ENCODE measurements around the gene SPTY2D1. TPM values are rescaled to one million over a fixed set of nuclear protein-coding genes. Genes with fewer than 3 reads are reported as not detected.

SPTY2D1 gene
- total and polyA plus RNA-seq, 2 donors = 6.5 to 10.2 TPM

- no peak for DNase-seq (ENCODE audit: low read depth in 6 of 9, low spot score in 9 of 9)
- 65% methylated on average over 2 of the region's 2 CpGs for WGBS
- Histone ChIP-seq H3K9me3 (ENCODE audit: control insufficient read depth in 2 of 2, insufficient read depth in 1 of 2, low read length in 1 of 2) (no peaks in the 10 kb centered on the region), H3K27me3 (ENCODE audit: control insufficient read depth in 2 of 2, insufficient read depth in 1 of 2, low read length in 1 of 2) (no peaks in the 10 kb centered on the region), H3K27ac (ENCODE audit: low read depth in 1 of 2, low read length in 1 of 2) (no peak overlapping the region), H3K4me1 (ENCODE audit: control insufficient read depth in 2 of 2, insufficient read depth in 2 of 2, low read length in 2 of 2) (peaks cover 5 to 10% of the 10 kb centered on the region in 2 donors), H3K4me3 (ENCODE audit: low read length in 2 of 2) (peak overlapping the region in 1 of 2 donors; percentile 67), H3K36me3 (ENCODE audit: control insufficient read depth in 2 of 2, insufficient read depth in 2 of 2, low read length in 1 of 2) (no peaks in the 10 kb centered on the region)
These were observed 1.3 kb downstream of the SPTY2D1 start for GRCh38 chr11:18632841-18633240.

- no peak overlapping the region for H3K4me3 ChIP-seq (ENCODE audit: low read length in 2 of 2)
- no peak overlapping the region for H3K27ac ChIP-seq (ENCODE audit: low read depth in 1 of 2, low read length in 1 of 2)
- 92% methylated on average over 1 of the region's 1 CpG for WGBS
- no peaks in the 10 kb centered on the region for H3K27me3 ChIP-seq (ENCODE audit: control insufficient read depth in 2 of 2, insufficient read depth in 1 of 2, low read length in 1 of 2)
- peaks cover 0 to 3% of the 10 kb centered on the region in 2 donors for H3K9me3 ChIP-seq (ENCODE audit: control insufficient read depth in 2 of 2, insufficient read depth in 1 of 2, low read length in 1 of 2)
- H3K4me1 ChIP-seq (ENCODE audit: control insufficient read depth in 2 of 2, insufficient read depth in 2 of 2, low read length in 2 of 2) = no peaks in the 10 kb centered on the region
- DNase-seq (ENCODE audit: low read depth in 6 of 9, low spot score in 9 of 9) = no peak
- no peaks in the 10 kb centered on the region for H3K36me3 ChIP-seq (ENCODE audit: control insufficient read depth in 2 of 2, insufficient read depth in 2 of 2, low read length in 1 of 2)
These were observed 10.0 kb downstream of the SPTY2D1 start for GRCh38 chr11:18624161-18624560.

- Histone ChIP-seq H3K27ac (ENCODE audit: low read depth in 1 of 2, low read length in 1 of 2) (no peak overlapping the region), H3K9me3 (ENCODE audit: control insufficient read depth in 2 of 2, insufficient read depth in 1 of 2, low read length in 1 of 2) (peaks cover 0 to 3% of the 10 kb centered on the region in 2 donors), H3K4me1 (ENCODE audit: control insufficient read depth in 2 of 2, insufficient read depth in 2 of 2, low read length in 2 of 2) (no peaks in the 10 kb centered on the region), H3K27me3 (ENCODE audit: control insufficient read depth in 2 of 2, insufficient read depth in 1 of 2, low read length in 1 of 2) (no peaks in the 10 kb centered on the region), H3K4me3 (ENCODE audit: low read length in 2 of 2) (no peak overlapping the region), H3K36me3 (ENCODE audit: control insufficient read depth in 2 of 2, insufficient read depth in 2 of 2, low read length in 1 of 2) (no peaks in the 10 kb centered on the region)
- DNase-seq (ENCODE audit: low read depth in 6 of 9, low spot score in 9 of 9) = no peak
- WGBS = 99% methylated on average over 2 of the region's 2 CpGs
These were observed 10.4 kb downstream of the SPTY2D1 start for GRCh38 chr11:18623707-18624106.

GRCh38 chr11:18618342-18619025, 15.7 kb downstream of the SPTY2D1 start:
- WGBS = 45% methylated on average over 5 of the region's 5 CpGs
- Histone ChIP-seq H3K4me3 (ENCODE audit: low read length in 2 of 2) (no peak overlapping the region), H3K9me3 (ENCODE audit: control insufficient read depth in 2 of 2, insufficient read depth in 1 of 2, low read length in 1 of 2) (peaks cover 0 to under 1% of the 10 kb centered on the region in 2 donors), H3K27me3 (ENCODE audit: control insufficient read depth in 2 of 2, insufficient read depth in 1 of 2, low read length in 1 of 2) (no peaks in the 10 kb centered on the region), H3K27ac (ENCODE audit: low read depth in 1 of 2, low read length in 1 of 2) (no peak overlapping the region), H3K36me3 (ENCODE audit: control insufficient read depth in 2 of 2, insufficient read depth in 2 of 2, low read length in 1 of 2) (peaks cover 19 to 20% of the 10 kb centered on the region in 2 donors), H3K4me1 (ENCODE audit: control insufficient read depth in 2 of 2, insufficient read depth in 2 of 2, low read length in 2 of 2) (peaks cover 3 to 5% of the 10 kb centered on the region in 2 donors)
- no peak for DNase-seq (ENCODE audit: low read depth in 6 of 9, low spot score in 9 of 9)

GRCh38 chr11:18617688-18618341, 16.3 kb downstream of the SPTY2D1 start:
- peaks cover 3 to 5% of the 10 kb centered on the region in 2 donors for H3K4me1 ChIP-seq (ENCODE audit: control insufficient read depth in 2 of 2, insufficient read depth in 2 of 2, low read length in 2 of 2)
- H3K9me3 ChIP-seq (ENCODE audit: control insufficient read depth in 2 of 2, insufficient read depth in 1 of 2, low read length in 1 of 2) = no peaks in the 10 kb centered on the region
- no peak overlapping the region for H3K4me3 ChIP-seq (ENCODE audit: low read length in 2 of 2)
- no peaks in the 10 kb centered on the region for H3K27me3 ChIP-seq (ENCODE audit: control insufficient read depth in 2 of 2, insufficient read depth in 1 of 2, low read length in 1 of 2)
- DNase-seq (ENCODE audit: low read depth in 6 of 9, low spot score in 9 of 9) = peak in 8 of 9 donors; percentile 7 to 81 (median 42)
- no peak overlapping the region for H3K27ac ChIP-seq (ENCODE audit: low read depth in 1 of 2, low read length in 1 of 2)
- H3K36me3 ChIP-seq (ENCODE audit: control insufficient read depth in 2 of 2, insufficient read depth in 2 of 2, low read length in 1 of 2) = peaks cover 19 to 20% of the 10 kb centered on the region in 2 donors
- 58% methylated on average over 10 of the region's 10 CpGs for WGBS

GRCh38 chr11:18615628-18616392, 18.3 kb downstream of the SPTY2D1 start:
- Histone ChIP-seq H3K36me3 (ENCODE audit: control insufficient read depth in 2 of 2, insufficient read depth in 2 of 2, low read length in 1 of 2) (peaks cover 27 to 28% of the 10 kb centered on the region in 2 donors), H3K27me3 (ENCODE audit: control insufficient read depth in 2 of 2, insufficient read depth in 1 of 2, low read length in 1 of 2) (no peaks in the 10 kb centered on the region), H3K4me1 (ENCODE audit: control insufficient read depth in 2 of 2, insufficient read depth in 2 of 2, low read length in 2 of 2) (peaks cover 3 to 5% of the 10 kb centered on the region in 2 donors), H3K9me3 (ENCODE audit: control insufficient read depth in 2 of 2, insufficient read depth in 1 of 2, low read length in 1 of 2) (no peaks in the 10 kb centered on the region), H3K27ac (ENCODE audit: low read depth in 1 of 2, low read length in 1 of 2) (no peak overlapping the region), H3K4me3 (ENCODE audit: low read length in 2 of 2) (no peak overlapping the region)
- 83% methylated on average over 11 of the region's 11 CpGs for WGBS
- peak in 1 of 9 donors; percentile 9 for DNase-seq (ENCODE audit: low read depth in 6 of 9, low spot score in 9 of 9)

- 98% methylated on average over 10 of the region's 10 CpGs for WGBS
- Histone ChIP-seq H3K36me3 (ENCODE audit: control insufficient read depth in 2 of 2, insufficient read depth in 2 of 2, low read length in 1 of 2) (peaks cover 34% of the 10 kb centered on the region in 2 donors), H3K27me3 (ENCODE audit: control insufficient read depth in 2 of 2, insufficient read depth in 1 of 2, low read length in 1 of 2) (no peaks in the 10 kb centered on the region), H3K27ac (ENCODE audit: low read depth in 1 of 2, low read length in 1 of 2) (no peak overlapping the region), H3K4me1 (ENCODE audit: control insufficient read depth in 2 of 2, insufficient read depth in 2 of 2, low read length in 2 of 2) (peaks cover 3 to 5% of the 10 kb centered on the region in 2 donors), H3K9me3 (ENCODE audit: control insufficient read depth in 2 of 2, insufficient read depth in 1 of 2, low read length in 1 of 2) (no peaks in the 10 kb centered on the region), H3K4me3 (ENCODE audit: low read length in 2 of 2) (no peak overlapping the region)
- DNase-seq (ENCODE audit: low read depth in 6 of 9, low spot score in 9 of 9) = no peak
These were observed 19.5 kb downstream of the SPTY2D1 start for GRCh38 chr11:18614667-18615066.

- Histone ChIP-seq H3K27me3 (ENCODE audit: control insufficient read depth in 2 of 2, insufficient read depth in 1 of 2, low read length in 1 of 2) (no peaks in the 10 kb centered on the region), H3K36me3 (ENCODE audit: control insufficient read depth in 2 of 2, insufficient read depth in 2 of 2, low read length in 1 of 2) (peaks cover 39 to 55% of the 10 kb centered on the region in 2 donors), H3K27ac (ENCODE audit: low read depth in 1 of 2, low read length in 1 of 2) (no peak overlapping the region), H3K9me3 (ENCODE audit: control insufficient read depth in 2 of 2, insufficient read depth in 1 of 2, low read length in 1 of 2) (no peaks in the 10 kb centered on the region), H3K4me1 (ENCODE audit: control insufficient read depth in 2 of 2, insufficient read depth in 2 of 2, low read length in 2 of 2) (peaks cover 0 to 2% of the 10 kb centered on the region in 2 donors), H3K4me3 (ENCODE audit: low read length in 2 of 2) (no peak overlapping the region)
- WGBS = 90% methylated on average over 4 of the region's 4 CpGs
- DNase-seq (ENCODE audit: low read depth in 6 of 9, low spot score in 9 of 9) = no peak
These were observed 21.7 kb downstream of the SPTY2D1 start for GRCh38 chr11:18612394-18612793.

GRCh38 chr11:18611196-18611595, 22.9 kb downstream of the SPTY2D1 start:
- Histone ChIP-seq H3K27me3 (ENCODE audit: control insufficient read depth in 2 of 2, insufficient read depth in 1 of 2, low read length in 1 of 2) (no peaks in the 10 kb centered on the region), H3K27ac (ENCODE audit: low read depth in 1 of 2, low read length in 1 of 2) (no peak overlapping the region), H3K4me3 (ENCODE audit: low read length in 2 of 2) (no peak overlapping the region), H3K9me3 (ENCODE audit: control insufficient read depth in 2 of 2, insufficient read depth in 1 of 2, low read length in 1 of 2) (no peaks in the 10 kb centered on the region), H3K4me1 (ENCODE audit: control insufficient read depth in 2 of 2, insufficient read depth in 2 of 2, low read length in 2 of 2) (no peaks in the 10 kb centered on the region), H3K36me3 (ENCODE audit: control insufficient read depth in 2 of 2, insufficient read depth in 2 of 2, low read length in 1 of 2) (peaks cover 43 to 55% of the 10 kb centered on the region in 2 donors)
- WGBS = 98% methylated on average over 2 of the region's 2 CpGs
- no peak for DNase-seq (ENCODE audit: low read depth in 6 of 9, low spot score in 9 of 9)

Measured in thymus (tissue), 11 donors.